Keratinocyte (primary cell): ENCODE measurements around the gene CAPSL. TPM values are rescaled to one million over a fixed set of nuclear protein-coding genes. Genes with fewer than 3 reads are reported as not detected.

Experiments
- DNase-seq: peaks from one replicate; pipeline ENCODE4 v3.0.0-alpha.2; 2011; ENCODE audit warnings: low read depth, missing footprints, low spot score
- FAIRE-seq: peaks from 2 replicates; lab custom pipeline; 2011; peaks lifted over from hg19 to GRCh38; lab: Jason Lieb, UNC
- H2AFZ ChIP-seq: 2 replicates; pipeline ENCODE4 v1.6.0; 2012; ENCODE audit warnings: low read length, control low read depth, inconsistent platforms; ENCODE audit not compliant: control insufficient read depth
- H3K27ac ChIP-seq: 2 replicates; pipeline ENCODE4 v1.5.1; 2011; ENCODE audit warnings: low read length; ENCODE audit not compliant: control insufficient read depth, insufficient read depth
- H3K27me3 ChIP-seq: 3 replicates; pipeline ENCODE4 v1.6.0; 2011; ENCODE audit warnings: low read length; ENCODE audit not compliant: control insufficient read depth, insufficient read depth; ENCODE audit errors: extremely low read depth
- H3K36me3 ChIP-seq, 2 experiments: 2 replicates in 1 of 2; 3 replicates in 1 of 2; pipeline ENCODE4 v1.5.1; 2011; ENCODE audit warnings: low read length in 2 of 2, mild to moderate bottlenecking in 1 of 2; ENCODE audit not compliant: control insufficient read depth in 2 of 2, insufficient read depth in 2 of 2; ENCODE audit errors: extremely low read depth in 1 of 2
- H3K4me1 ChIP-seq: 3 replicates; pipeline ENCODE4 v1.5.1; 2011; ENCODE audit warnings: low read length; ENCODE audit not compliant: control insufficient read depth, insufficient read depth; ENCODE audit errors: extremely low read depth
- H3K4me2 ChIP-seq: 3 replicates; pipeline ENCODE4 v1.6.0; 2011; ENCODE audit warnings: low read depth, low read length; ENCODE audit not compliant: control insufficient read depth, insufficient read depth; ENCODE audit errors: extremely low read depth
- H3K4me3 ChIP-seq, 3 experiments: fragments of 200-600 bp in 1 of 3; sonication (generic) in 1 of 3; 2 replicates in 2 of 3; 3 replicates in 1 of 3; pipeline ENCODE4 v1.5.1; 2011 to 2016; ENCODE audit warnings: low read length in 3 of 3, mild to moderate bottlenecking in 3 of 3, control low read depth in 2 of 3, inconsistent platforms in 1 of 3, low read depth in 1 of 3, mixed read lengths in 1 of 3, mixed run types in 1 of 3, moderate library complexity in 1 of 3; ENCODE audit not compliant: control insufficient read depth in 2 of 3, insufficient read depth in 2 of 3; ENCODE audit errors: extremely low read depth in 1 of 3
- H3K79me2 ChIP-seq: 2 replicates; pipeline ENCODE4 v1.6.0; 2012; ENCODE audit warnings: low read length; ENCODE audit not compliant: control insufficient read depth, insufficient read depth
- H3K9ac ChIP-seq: 3 replicates; pipeline ENCODE4 v1.6.0; 2011; ENCODE audit warnings: low read length; ENCODE audit not compliant: control insufficient read depth, insufficient read depth; ENCODE audit errors: extremely low read depth
- H3K9me1 ChIP-seq: 3 replicates; pipeline ENCODE4 v1.6.0; 2011; ENCODE audit warnings: low read length; ENCODE audit not compliant: control insufficient read depth, insufficient read depth; ENCODE audit errors: extremely low read depth
- H3K9me3 ChIP-seq: 2 replicates; pipeline ENCODE4 v1.5.1; 2012; ENCODE audit warnings: low read depth, low read length; ENCODE audit not compliant: control insufficient read depth
- H4K20me1 ChIP-seq: 3 replicates; pipeline ENCODE4 v1.6.0; 2011; ENCODE audit warnings: low read length; ENCODE audit not compliant: control insufficient read depth, insufficient read depth; ENCODE audit errors: extremely low read depth
- EZH2 ChIP-seq: IDR thresholded peaks from one replicate; pipeline ENCODE4 v1.6.1; 2012; ENCODE audit warnings: inconsistent platforms, mild to moderate bottlenecking, low read length, moderate library complexity
- dilution Hi-C: fragments of 300-500 bp; cut with MboI; formaldehyde crosslinking; loops from one replicate; pipeline ENCODE4 v1.7.0; 2020; ENCODE audit warnings: low sequenced_read_pairs; ENCODE audit not compliant: extremely low pct_ligation_motif_present
- polyA plus RNA-seq, 5 experiments: library from polyadenylated mRNA; depleted of rRNA in 3 of 5; stranded (reverse) in 3 of 5; stranded (forward) in 1 of 5; unstranded in 1 of 5; fragments of >200 nt; gene quantifications; 1 replicate in 1 of 5; 2 replicates in 3 of 5; 3 replicates in 1 of 5; pipeline versions ENCODE4 v1.2.1 to v1.2.3, GENCODE V29; 2011 to 2012; ENCODE audit warnings: missing spikeins in 2 of 5, low read depth in 1 of 5, low replicate concordance in 1 of 5
- TF ChIP-seq, protein P1 (sequence below), 3 experiments: IDR thresholded peaks in 1 of 3; conservative IDR thresholded peaks in 1 of 3; optimal IDR thresholded peaks in 1 of 3; 2 replicates in 2 of 3; 3 replicates in 1 of 3; pipeline versions ENCODE3 to v1.5.1; 2011; ENCODE audit warnings: low read length in 3 of 3, mild to moderate bottlenecking in 3 of 3, moderate library complexity in 2 of 3, control low read depth in 1 of 3, inconsistent platforms in 1 of 3; ENCODE audit not compliant: insufficient read depth in 2 of 3; ENCODE audit errors: extremely low read depth in 1 of 3

CAPSL gene
- polyA plus RNA-seq, 1 donor (not counting 4 experiments of a cell fraction or from before 2014, with no cell fraction given): not detected

DNA sequence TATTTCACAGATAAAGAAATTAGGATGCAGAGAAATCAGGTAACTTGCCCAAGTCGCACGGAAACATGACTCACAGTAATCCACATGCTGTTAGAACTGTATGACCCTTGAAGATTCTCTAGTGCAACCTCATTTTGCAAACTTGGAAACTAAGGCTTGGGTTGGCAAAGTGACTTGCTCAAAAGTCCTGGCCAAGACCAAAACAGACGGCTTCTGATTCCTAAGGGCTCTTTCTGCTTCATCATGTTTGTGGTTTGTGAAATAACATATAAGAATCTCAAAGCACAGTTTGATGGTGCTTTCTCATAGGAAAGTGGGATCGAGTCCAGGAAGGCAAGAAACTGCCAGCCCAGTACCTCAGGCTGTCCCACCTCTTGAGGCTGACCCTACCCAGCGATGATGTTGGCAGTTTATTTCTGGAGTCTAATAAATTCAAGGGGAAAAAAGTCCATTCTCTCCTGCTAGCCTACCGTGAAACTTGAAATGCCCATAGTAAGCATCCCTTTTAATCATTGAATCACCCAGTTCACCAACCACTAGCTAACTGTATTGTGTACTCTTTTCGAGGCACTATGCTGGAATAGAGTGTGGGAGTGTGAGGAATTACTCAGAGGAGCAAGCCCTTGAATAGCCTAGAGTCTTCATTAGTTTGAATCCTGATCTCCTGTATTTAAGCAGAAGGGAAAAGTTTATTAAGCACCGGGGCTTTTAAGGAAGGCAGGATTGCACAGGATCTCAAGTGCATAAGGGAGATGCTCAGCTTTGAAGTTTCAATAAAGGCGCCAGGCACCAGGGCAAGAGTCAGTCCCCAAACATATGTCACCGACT lies 14.1 kb downstream of the CAPSL start:
- no peak for FAIRE-seq
- peaks cover 10% of the 10 kb centered on the region for H3K4me1 ChIP-seq
- dilution Hi-C loops: no loop called here

DNA sequence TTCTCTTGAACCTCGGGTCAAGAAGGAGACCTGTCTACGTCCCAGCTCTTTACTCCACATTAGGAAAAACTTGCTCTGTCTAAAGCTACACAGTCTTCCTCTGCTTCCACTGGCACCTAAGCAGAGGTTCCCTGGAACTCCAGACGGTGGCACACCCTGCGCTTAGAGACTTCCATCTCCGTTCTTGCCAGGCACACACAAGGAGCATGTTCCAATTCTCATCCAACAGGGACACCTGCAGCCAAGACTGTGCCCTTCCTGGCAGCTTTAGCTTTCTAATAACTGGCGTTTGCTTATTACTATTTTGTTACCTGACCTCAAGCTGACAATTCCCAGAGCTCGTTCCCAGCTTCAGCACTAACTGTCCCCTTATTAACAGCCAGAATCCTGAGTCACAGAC lies 16.0 kb downstream of the CAPSL start:
- peaks cover 10% of the 10 kb centered on the region for H3K4me1 ChIP-seq
- peaks cover 4% of the 10 kb centered on the region for H3K9me3 ChIP-seq
- H3K36me3 ChIP-seq: no peaks in the 10 kb centered on the region
- peaks cover 5% of the 10 kb centered on the region for H3K27me3 ChIP-seq
- TF ChIP-seq EZH2: no peak
- TF ChIP-seq, protein P1, sequence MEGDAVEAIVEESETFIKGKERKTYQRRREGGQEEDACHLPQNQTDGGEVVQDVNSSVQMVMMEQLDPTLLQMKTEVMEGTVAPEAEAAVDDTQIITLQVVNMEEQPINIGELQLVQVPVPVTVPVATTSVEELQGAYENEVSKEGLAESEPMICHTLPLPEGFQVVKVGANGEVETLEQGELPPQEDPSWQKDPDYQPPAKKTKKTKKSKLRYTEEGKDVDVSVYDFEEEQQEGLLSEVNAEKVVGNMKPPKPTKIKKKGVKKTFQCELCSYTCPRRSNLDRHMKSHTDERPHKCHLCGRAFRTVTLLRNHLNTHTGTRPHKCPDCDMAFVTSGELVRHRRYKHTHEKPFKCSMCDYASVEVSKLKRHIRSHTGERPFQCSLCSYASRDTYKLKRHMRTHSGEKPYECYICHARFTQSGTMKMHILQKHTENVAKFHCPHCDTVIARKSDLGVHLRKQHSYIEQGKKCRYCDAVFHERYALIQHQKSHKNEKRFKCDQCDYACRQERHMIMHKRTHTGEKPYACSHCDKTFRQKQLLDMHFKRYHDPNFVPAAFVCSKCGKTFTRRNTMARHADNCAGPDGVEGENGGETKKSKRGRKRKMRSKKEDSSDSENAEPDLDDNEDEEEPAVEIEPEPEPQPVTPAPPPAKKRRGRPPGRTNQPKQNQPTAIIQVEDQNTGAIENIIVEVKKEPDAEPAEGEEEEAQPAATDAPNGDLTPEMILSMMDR (optimal IDR thresholded peaks at IDR 0.05 in 1 of 3, IDR thresholded peaks at IDR 0.05 in 1 of 3, conservative IDR thresholded peaks at IDR 0.05 in 1 of 3; ENCODE audit: extremely low read depth in 1 of 3, insufficient read depth in 2 of 3, low read length in 3 of 3): peak; percentile 37 to 77 (median 60)
- no peak for DNase-seq
- no peaks in the 10 kb centered on the region for H4K20me1 ChIP-seq
- no peak overlapping the region for H2AFZ ChIP-seq
- H3K9me1 ChIP-seq: no peaks in the 10 kb centered on the region
- no peak overlapping the region for H3K9ac ChIP-seq
- no peaks in the 10 kb centered on the region for H3K79me2 ChIP-seq
- FAIRE-seq: peak; percentile 39
- dilution Hi-C loops: no loop called here
- no peak overlapping the region for H3K4me2 ChIP-seq
- no peak overlapping the region for H3K4me3 ChIP-seq
- H3K27ac ChIP-seq: no peak overlapping the region

More for the DNA sequence above, 14.1 kb downstream of the CAPSL start:
- DNase-seq: no peak
- H3K4me3 ChIP-seq: no peak overlapping the region
- no peak overlapping the region for H3K27ac ChIP-seq
- no peaks in the 10 kb centered on the region for H3K36me3 ChIP-seq
- H4K20me1 ChIP-seq: no peaks in the 10 kb centered on the region
- no peaks in the 10 kb centered on the region for H3K79me2 ChIP-seq
- no peaks in the 10 kb centered on the region for H3K9me1 ChIP-seq
- H2AFZ ChIP-seq: no peak overlapping the region
- H3K9me3 ChIP-seq: peaks cover 4% of the 10 kb centered on the region
- no peak overlapping the region for H3K9ac ChIP-seq
- H3K27me3 ChIP-seq: peaks cover 5% of the 10 kb centered on the region
- TF ChIP-seq, protein P1 (optimal IDR thresholded peaks at IDR 0.05 in 1 of 3, IDR thresholded peaks at IDR 0.05 in 1 of 3, conservative IDR thresholded peaks at IDR 0.05 in 1 of 3; ENCODE audit: extremely low read depth in 1 of 3, insufficient read depth in 2 of 3, low read length in 3 of 3): no peak
- TF ChIP-seq EZH2: no peak
- peak overlapping the region; percentile 22 for H3K4me2 ChIP-seq
